ENCODE data around the gene ZNF770. TPM values are rescaled to one million over a fixed set of nuclear protein-coding genes. Genes with fewer than 3 reads are reported as not detected.
"Not testable (repeated sequence)": the region's sequence is repeated elsewhere in the genome, so short reads cannot be mapped to it uniquely, and the experiment has no call there.

Gene ZNF770
- total RNA-seq, 1 experiment from 2014 or later, result 34.0 TPM

DNA sequence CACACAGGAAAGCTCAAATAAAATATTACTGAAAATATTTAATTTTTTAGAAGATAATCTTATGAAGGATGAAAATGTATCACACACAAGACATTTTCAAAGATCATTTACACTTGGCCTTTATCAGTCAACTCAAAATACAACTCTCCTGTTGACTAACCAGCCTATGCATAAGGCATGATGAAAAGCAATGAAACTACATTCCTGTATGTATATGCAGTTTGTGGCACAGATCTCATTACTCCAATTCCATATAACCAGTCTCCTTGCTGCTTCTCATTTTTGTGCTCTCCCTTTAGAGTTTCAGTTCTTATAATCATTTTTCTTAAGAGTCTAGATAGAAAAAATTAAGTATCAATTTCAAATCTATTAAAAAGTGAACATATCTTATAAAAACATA lies 44.4 kb downstream of the ZNF770 start:
- H3K4me1 ChIP-seq (replicated peaks; ENCODE audit: insufficient read depth), result no peaks in the 10 kb centered on the region
- no peaks in the 10 kb centered on the region for H4K20me1 ChIP-seq (ENCODE audit: insufficient read depth)
- CTCF ChIA-PET, result no interaction called here
- H3K9me2 ChIP-seq (ENCODE audit: insufficient read depth), result no peaks in the 10 kb centered on the region
- H3F3A ChIP-seq (ENCODE audit: insufficient read depth, low read depth), result no peaks in the 10 kb centered on the region
- intact Hi-C loops (cut with micrococcal nuclease; ENCODE audit: unreplicated experiment), result no loop called here
- H3K27ac ChIP-seq, result no peak overlapping the region
- TF ChIP-seq CTCF (conservative IDR thresholded peaks at IDR 0.05) (no peak), EZH2 (IDR thresholded peaks at IDR 0.05; ENCODE audit: low read depth) (no peak)
- no peak for DNase-seq
- no peak overlapping the region for H3K4me2 ChIP-seq
- POLR2A ChIA-PET (ENCODE audit: unreplicated experiment), result no interaction called here
- no peak overlapping the region for H2AFZ ChIP-seq
- H3K9me3 ChIP-seq (ENCODE audit: insufficient read depth, low read depth), result no peaks in the 10 kb centered on the region
- BruUV-seq (replicated peaks), result no TSS peak
- no peaks in the 10 kb centered on the region for H3K27me3 ChIP-seq (ENCODE audit: insufficient read depth, low read depth)
- H3K4me3 ChIP-seq, result no peak overlapping the region
- no peaks in the 10 kb centered on the region for H3K36me3 ChIP-seq (ENCODE audit: low read depth)
- no peaks in the 10 kb centered on the region for H3K79me2 ChIP-seq (ENCODE audit: low read depth)

GRCh38 chr15:34943264-34943663 lies 44.8 kb downstream of the ZNF770 start:
- H3K79me2 ChIP-seq (ENCODE audit: low read depth); H3K4me3 ChIP-seq; H3K27me3 ChIP-seq (ENCODE audit: insufficient read depth, low read depth); H3K27ac ChIP-seq; CTCF ChIA-PET; H3K4me2 ChIP-seq; intact Hi-C loops (cut with micrococcal nuclease; ENCODE audit: unreplicated experiment); H3K36me3 ChIP-seq (ENCODE audit: low read depth); H2AFZ ChIP-seq; H4K20me1 ChIP-seq (ENCODE audit: insufficient read depth); BruUV-seq (replicated peaks); H3K9me2 ChIP-seq (ENCODE audit: insufficient read depth); H3K4me1 ChIP-seq (replicated peaks; ENCODE audit: insufficient read depth); POLR2A ChIA-PET (ENCODE audit: unreplicated experiment); H3F3A ChIP-seq (ENCODE audit: insufficient read depth, low read depth); H3K9me3 ChIP-seq (ENCODE audit: insufficient read depth, low read depth); DNase-seq: not testable (repeated sequence)

GRCh38 chr15:34942363-34942762 lies 45.7 kb downstream of the ZNF770 start:
- Histone ChIP-seq H3K36me3 (ENCODE audit: low read depth) (no peaks in the 10 kb centered on the region), H3K27ac (no peak overlapping the region), H3K9me3 (ENCODE audit: insufficient read depth, low read depth) (no peaks in the 10 kb centered on the region), H4K20me1 (ENCODE audit: insufficient read depth) (no peaks in the 10 kb centered on the region), H3K9me2 (ENCODE audit: insufficient read depth) (no peaks in the 10 kb centered on the region), H3K27me3 (ENCODE audit: insufficient read depth, low read depth) (no peaks in the 10 kb centered on the region), H3K4me3 (no peak overlapping the region), H3K4me1 (replicated peaks; ENCODE audit: insufficient read depth) (no peaks in the 10 kb centered on the region), H3K4me2 (no peak overlapping the region), H2AFZ (no peak overlapping the region), H3F3A (ENCODE audit: insufficient read depth, low read depth) (no peaks in the 10 kb centered on the region), H3K79me2 (ENCODE audit: low read depth) (no peaks in the 10 kb centered on the region)
- no peak for DNase-seq
- intact Hi-C loops (cut with micrococcal nuclease; ENCODE audit: unreplicated experiment), result no loop called here
- POLR2A ChIA-PET (ENCODE audit: unreplicated experiment), result no interaction called here
- TF ChIP-seq EZH2 (IDR thresholded peaks at IDR 0.05; ENCODE audit: low read depth) (no peak), CTCF (conservative IDR thresholded peaks at IDR 0.05) (no peak)
- BruUV-seq (replicated peaks), result no TSS peak
- CTCF ChIA-PET, result no interaction called here

GRCh38 chr15:34941831-34942230 lies 46.3 kb downstream of the ZNF770 start:
- no peaks in the 10 kb centered on the region for H3K9me3 ChIP-seq (ENCODE audit: insufficient read depth, low read depth)
- DNase-seq, result no peak
- no TSS peak for BruUV-seq (replicated peaks)
- H2AFZ ChIP-seq, result no peak overlapping the region
- no peaks in the 10 kb centered on the region for H3K79me2 ChIP-seq (ENCODE audit: low read depth)
- H3K4me3 ChIP-seq, result no peak overlapping the region
- intact Hi-C loops (cut with micrococcal nuclease; ENCODE audit: unreplicated experiment), result no loop called here
- TF ChIP-seq CTCF (conservative IDR thresholded peaks at IDR 0.05), result no peak
- TF ChIP-seq EZH2 (IDR thresholded peaks at IDR 0.05; ENCODE audit: low read depth), result no peak
- no peak overlapping the region for H3K27ac ChIP-seq
- H4K20me1 ChIP-seq (ENCODE audit: insufficient read depth), result no peaks in the 10 kb centered on the region
- no peak overlapping the region for H3K4me2 ChIP-seq
- CTCF ChIA-PET, result no interaction called here
- H3F3A ChIP-seq (ENCODE audit: insufficient read depth, low read depth), result no peaks in the 10 kb centered on the region
- H3K27me3 ChIP-seq (ENCODE audit: insufficient read depth, low read depth), result no peaks in the 10 kb centered on the region
- no peaks in the 10 kb centered on the region for H3K4me1 ChIP-seq (replicated peaks; ENCODE audit: insufficient read depth)
- POLR2A ChIA-PET (ENCODE audit: unreplicated experiment), result no interaction called here
- no peaks in the 10 kb centered on the region for H3K9me2 ChIP-seq (ENCODE audit: insufficient read depth)
- H3K36me3 ChIP-seq (ENCODE audit: low read depth), result no peaks in the 10 kb centered on the region

All from PC-9 (cell line).